GM18502 (cell line): ENCODE results near the gene FADS2.

Experiments
- ATAC-seq: cut with Tn5 transposase; IDR thresholded peaks from one replicate; pipeline ENCODE4 v1.9.1; 2021; ENCODE audit warnings: mild to moderate bottlenecking; ENCODE audit not compliant: unreplicated experiment, poor library complexity

The FADS2 gene

GRCh38 chr11:61795459-61795858, 32.6 kb upstream of the FADS2 start:
- ATAC-seq, result no peak

- ATAC-seq, result no peak
These were observed 32.1 kb upstream of the FADS2 start for GRCh38 chr11:61795876-61796526.

GRCh38 chr11:61797263-61797944, 30.7 kb upstream of the FADS2 start:
- ATAC-seq, result no peak

DNA sequence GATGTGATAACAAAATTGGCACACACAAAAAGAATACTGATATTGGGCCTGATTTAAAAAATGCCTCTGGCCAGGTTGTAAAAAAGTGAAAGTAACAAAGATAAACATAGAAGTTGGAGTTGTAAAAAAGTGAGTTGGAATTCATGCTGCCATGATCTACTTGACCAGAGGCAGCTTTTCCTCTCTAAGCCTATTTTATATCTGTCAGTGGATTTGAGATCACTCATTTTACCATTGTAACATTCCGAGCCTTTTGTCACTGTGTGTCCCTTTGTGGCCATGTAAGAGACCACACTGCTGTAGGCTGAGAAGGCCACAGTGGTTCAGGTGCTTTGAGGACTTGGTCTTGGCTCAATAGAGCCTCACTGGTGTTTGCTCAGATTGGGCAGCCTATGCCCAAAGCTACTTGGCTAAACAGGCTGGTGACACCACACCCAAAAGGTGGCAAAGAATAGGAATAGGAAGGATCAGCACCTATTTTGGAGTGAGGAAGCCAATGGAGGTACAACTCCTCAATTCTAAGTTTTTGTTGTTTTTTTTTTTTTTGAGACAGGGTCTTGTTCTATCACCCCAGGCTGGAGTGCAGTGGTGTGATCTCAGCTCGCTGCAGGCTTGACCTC, 28.3 kb upstream of the FADS2 start:
- ATAC-seq, result no peak

- ATAC-seq, result no peak
These were observed 27.5 kb upstream of the FADS2 start for GRCh38 chr11:61800331-61801281.

- ATAC-seq, result no peak
These were observed 25.5 kb upstream of the FADS2 start for GRCh38 chr11:61802605-61803004.

- ATAC-seq, result no peak
These were observed 24.0 kb upstream of the FADS2 start for GRCh38 chr11:61803889-61804647.

- ATAC-seq, result no peak
These were observed 23.0 kb upstream of the FADS2 start for GRCh38 chr11:61805146-61805545.

DNA sequence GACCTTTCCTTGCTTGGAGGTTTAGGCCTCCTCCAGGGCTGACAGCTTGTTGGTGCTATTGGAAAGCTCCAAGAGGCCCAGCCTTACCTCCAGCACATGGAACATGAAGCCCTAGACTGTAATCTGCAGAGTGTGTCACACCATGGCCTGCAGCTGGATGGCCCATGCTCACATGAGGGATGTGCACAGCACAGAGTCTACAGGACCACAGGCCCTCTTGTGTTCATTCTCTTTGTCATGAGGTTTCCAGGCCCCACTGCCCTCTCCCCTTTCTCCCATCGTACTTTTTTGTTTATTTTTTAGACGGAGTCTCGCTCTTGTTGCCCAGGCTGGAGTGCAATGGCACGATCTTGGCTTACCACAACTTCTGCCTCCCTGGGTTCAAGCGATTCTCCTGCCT, 21.3 kb upstream of the FADS2 start:
- ATAC-seq, result no peak

- ATAC-seq, result no peak
These were observed 17.4 kb upstream of the FADS2 start for GRCh38 chr11:61810671-61811175.

DNA sequence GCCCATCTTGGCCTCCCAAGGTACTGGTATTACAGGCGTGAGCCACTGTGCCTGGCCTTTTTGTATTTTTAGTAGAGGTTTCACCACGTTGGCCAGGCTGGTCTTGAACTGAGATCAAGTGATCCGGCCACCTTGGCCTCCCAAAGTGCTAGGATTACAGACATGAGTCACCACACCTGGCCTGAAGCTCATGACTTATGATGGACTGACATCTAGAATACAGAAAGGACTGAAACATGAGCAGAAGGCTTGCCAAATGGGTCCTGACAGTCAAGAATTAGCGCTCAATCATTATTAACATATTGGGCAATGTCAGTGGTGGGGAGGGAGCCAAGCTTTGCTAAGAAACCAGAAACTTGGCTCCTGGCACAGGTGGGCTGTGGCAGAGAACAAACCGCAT, 16.3 kb upstream of the FADS2 start:
- ATAC-seq, result no peak

- ATAC-seq, result no peak
These were observed 15.2 kb upstream of the FADS2 start for GRCh38 chr11:61812736-61813411.

- no peak for ATAC-seq
These were observed 13.7 kb upstream of the FADS2 start for GRCh38 chr11:61814247-61814957.

GRCh38 chr11:61814958-61815789, 12.9 kb upstream of the FADS2 start:
- ATAC-seq, result peak; percentile 52

- peak; percentile 29 for ATAC-seq
These were observed 12.0 kb upstream of the FADS2 start for GRCh38 chr11:61815790-61816735.

DNA sequence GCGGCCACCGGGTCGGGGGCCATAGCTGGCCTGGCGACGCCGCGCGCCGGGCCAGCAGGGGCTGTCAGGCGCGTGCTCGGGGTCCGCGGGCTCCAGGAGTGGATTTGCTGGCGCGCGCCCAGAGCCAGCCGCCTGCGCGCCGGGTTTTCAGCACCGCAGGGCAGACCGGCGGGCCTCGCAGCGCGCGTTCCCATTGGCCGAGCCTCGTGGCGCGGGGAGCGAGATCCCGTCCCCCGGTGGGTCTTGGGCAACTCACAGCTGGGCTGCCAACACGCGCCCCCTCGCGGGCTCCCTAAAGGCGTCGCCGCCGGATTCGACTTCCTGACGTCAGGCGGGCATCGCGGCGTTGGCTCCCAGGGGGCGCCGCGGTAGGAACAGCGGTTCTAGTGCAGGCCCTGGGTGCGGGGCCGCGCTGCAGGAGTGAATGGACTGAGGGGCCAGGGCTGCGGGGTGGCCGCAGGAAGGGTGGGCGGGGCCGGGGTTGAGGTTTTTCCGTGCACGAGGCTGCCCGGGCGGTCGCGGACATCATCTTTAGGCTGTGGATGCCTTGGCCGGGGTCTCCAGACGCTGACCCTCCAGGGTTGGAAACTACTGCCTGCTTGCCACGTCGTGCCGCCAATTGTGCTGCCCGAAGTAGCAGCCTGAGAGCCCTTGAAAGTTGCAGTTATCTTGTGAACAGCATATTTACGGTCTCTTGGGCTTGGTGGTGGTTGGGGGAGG, 11.2 kb upstream of the FADS2 start, which contains the start of gene FADS1:
Gene FADS1 (minus strand): TSS at position 268 of the 720 bp plus-strand sequence. CDS start 74 bp downstream, at position 194.
- peak; percentile 59 for ATAC-seq
